ENCODE data around the gene PRKG1. TPM values are rescaled to one million over a fixed set of nuclear protein-coding genes. Genes with fewer than 3 reads are reported as not detected.

PRKG1 gene
- total RNA-seq, 4 donors from 2014 or later: 26.5 to 72.3 (median 58.1) TPM

DNA sequence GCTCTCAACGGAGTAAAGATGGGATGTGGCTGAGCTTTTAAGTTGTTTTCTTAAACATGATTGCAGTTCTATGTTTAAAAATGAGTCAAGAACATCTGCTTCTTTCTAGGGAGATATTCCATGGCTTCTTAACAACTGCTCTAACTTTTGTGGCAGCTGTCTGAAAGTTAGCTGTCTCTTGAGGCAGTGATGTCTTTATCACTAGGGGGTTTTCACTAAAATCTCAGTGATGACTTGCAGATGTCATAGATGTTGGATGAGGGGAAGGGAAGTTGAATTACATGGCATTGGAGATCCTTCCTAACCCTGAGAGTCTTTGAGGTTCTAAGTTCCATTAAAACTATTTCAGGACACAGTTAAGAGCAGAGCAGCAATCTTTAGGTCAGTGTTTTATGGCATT, 43.5 kb downstream of the PRKG1 start:
- intact Hi-C loops (cut with DNase I): no loop called here
- peak overlapping the region; percentile 47 to 65 (median 54) for H3K27ac ChIP-seq
- peak; percentile 41 to 44 for DNase-seq
- H3K36me3 ChIP-seq: no peaks in the 10 kb centered on the region
- H3K4me3 ChIP-seq (replicated peaks in 1 of 3): no peak overlapping the region
- H3K9me3 ChIP-seq: no peaks in the 10 kb centered on the region
- H3K27me3 ChIP-seq: no peaks in the 10 kb centered on the region
- TF ChIP-seq, protein P1, sequence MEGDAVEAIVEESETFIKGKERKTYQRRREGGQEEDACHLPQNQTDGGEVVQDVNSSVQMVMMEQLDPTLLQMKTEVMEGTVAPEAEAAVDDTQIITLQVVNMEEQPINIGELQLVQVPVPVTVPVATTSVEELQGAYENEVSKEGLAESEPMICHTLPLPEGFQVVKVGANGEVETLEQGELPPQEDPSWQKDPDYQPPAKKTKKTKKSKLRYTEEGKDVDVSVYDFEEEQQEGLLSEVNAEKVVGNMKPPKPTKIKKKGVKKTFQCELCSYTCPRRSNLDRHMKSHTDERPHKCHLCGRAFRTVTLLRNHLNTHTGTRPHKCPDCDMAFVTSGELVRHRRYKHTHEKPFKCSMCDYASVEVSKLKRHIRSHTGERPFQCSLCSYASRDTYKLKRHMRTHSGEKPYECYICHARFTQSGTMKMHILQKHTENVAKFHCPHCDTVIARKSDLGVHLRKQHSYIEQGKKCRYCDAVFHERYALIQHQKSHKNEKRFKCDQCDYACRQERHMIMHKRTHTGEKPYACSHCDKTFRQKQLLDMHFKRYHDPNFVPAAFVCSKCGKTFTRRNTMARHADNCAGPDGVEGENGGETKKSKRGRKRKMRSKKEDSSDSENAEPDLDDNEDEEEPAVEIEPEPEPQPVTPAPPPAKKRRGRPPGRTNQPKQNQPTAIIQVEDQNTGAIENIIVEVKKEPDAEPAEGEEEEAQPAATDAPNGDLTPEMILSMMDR (IDR thresholded peaks at IDR 0.05): no peak
- TF ChIP-seq POLR2A (IDR thresholded peaks at IDR 0.05): no peak
- peaks cover 61% of the 10 kb centered on the region in 2 donors for H3K4me1 ChIP-seq
- WGBS, 2 donors: 31 to 33% methylated on average over 1 of the region's 1 CpG

DNA sequence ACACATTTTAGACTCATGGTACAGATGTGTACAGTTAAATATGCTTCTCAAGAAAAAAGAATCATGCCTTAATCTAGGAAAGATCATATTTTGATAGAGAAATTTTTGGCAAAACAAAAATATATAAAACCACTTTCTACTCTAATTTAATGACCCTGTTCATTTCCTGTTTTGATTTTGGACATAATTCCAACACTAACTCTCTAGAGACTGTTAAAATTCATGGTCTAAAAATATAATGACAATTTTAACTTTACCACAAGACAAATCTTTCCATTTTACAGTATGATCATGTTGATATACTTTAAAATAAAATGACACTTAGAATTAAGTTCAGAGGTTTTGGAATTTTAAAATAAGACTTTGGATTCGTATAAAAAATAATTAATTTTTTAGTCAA, 45.2 kb downstream of the PRKG1 start:
- Histone ChIP-seq H3K4me3 (replicated peaks in 1 of 3) (no peak overlapping the region), H3K27me3 (no peaks in the 10 kb centered on the region), H3K27ac (peak overlapping the region; percentile 14 to 65 (median 47)), H3K9me3 (no peaks in the 10 kb centered on the region), H3K4me1 (peaks cover 44 to 54% of the 10 kb centered on the region in 2 donors), H3K36me3 (no peaks in the 10 kb centered on the region)
- TF ChIP-seq, protein P1 (IDR thresholded peaks at IDR 0.05): no peak
- TF ChIP-seq POLR2A (IDR thresholded peaks at IDR 0.05): no peak
- 75 to 82% methylated on average over 1 of the region's 1 CpG for WGBS, 2 donors
- DNase-seq: no peak
- intact Hi-C loops (cut with DNase I): no loop called here

DNA sequence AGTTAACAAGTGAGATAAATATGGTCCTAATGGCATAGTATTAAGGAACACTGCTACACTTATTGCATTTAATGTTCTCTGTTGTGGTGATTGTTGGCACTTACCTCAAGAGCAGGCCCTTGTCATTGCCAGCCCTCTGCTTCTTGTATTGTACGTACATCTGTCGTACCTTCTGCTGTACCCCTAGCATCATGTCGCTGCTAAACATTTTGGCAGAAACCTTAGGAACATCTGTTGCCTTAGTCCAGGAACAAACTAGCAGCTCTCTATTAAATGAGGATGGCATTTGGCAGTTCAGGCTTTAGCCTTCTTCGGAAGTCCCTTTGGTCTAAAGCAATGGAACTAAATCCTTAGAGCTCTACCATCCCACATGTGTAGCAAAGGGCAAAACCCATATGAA, 47.6 kb downstream of the PRKG1 start:
- intact Hi-C loops (cut with DNase I): no loop called here

DNA sequence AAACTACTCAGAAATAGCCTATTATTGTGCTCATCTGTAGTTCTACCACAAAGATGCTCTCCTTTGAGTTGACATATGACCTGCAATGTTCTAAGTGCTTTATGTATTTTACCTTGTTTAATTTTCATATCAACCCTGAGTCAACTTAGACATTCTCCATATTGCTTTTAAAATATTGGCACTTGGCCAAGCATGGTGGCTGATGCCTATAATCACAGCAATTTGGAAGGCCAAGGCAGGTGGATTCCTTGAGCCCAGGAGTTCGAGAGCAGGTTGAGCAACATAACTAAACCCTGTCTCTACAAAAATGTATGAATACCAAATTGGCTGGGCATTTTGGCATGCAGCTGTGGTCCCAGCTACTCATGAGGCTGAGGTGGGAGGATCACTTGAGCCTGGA, 50.6 kb downstream of the PRKG1 start:
- no peak for DNase-seq
- H3K27ac ChIP-seq: no peak overlapping the region
- H3K9me3 ChIP-seq: no peaks in the 10 kb centered on the region
- no peaks in the 10 kb centered on the region for H3K27me3 ChIP-seq
- no peak overlapping the region for H3K4me3 ChIP-seq (replicated peaks in 1 of 3)
- TF ChIP-seq, protein P1 (IDR thresholded peaks at IDR 0.05): no peak
- no peak for TF ChIP-seq POLR2A (IDR thresholded peaks at IDR 0.05)
- 75 to 88% methylated on average over 1 of the region's 1 CpG for WGBS, 2 donors
- no peaks in the 10 kb centered on the region for H3K36me3 ChIP-seq
- peaks cover 11 to 12% of the 10 kb centered on the region in 2 donors for H3K4me1 ChIP-seq
- intact Hi-C loops (cut with DNase I): no loop called here

More for the DNA sequence above, 47.6 kb downstream of the PRKG1 start:
- WGBS, 2 donors: 97 to 99% methylated on average over 4 of the region's 4 CpGs
- DNase-seq: no peak
- no peaks in the 10 kb centered on the region for H3K36me3 ChIP-seq
- no peaks in the 10 kb centered on the region for H3K9me3 ChIP-seq
- peaks cover 33 to 39% of the 10 kb centered on the region in 2 donors for H3K4me1 ChIP-seq
- H3K27me3 ChIP-seq: no peaks in the 10 kb centered on the region
- TF ChIP-seq POLR2A (IDR thresholded peaks at IDR 0.05): no peak
- TF ChIP-seq, protein P1 (IDR thresholded peaks at IDR 0.05): no peak
- H3K4me3 ChIP-seq (replicated peaks in 1 of 3): no peak overlapping the region
- no peak overlapping the region for H3K27ac ChIP-seq

DNA sequence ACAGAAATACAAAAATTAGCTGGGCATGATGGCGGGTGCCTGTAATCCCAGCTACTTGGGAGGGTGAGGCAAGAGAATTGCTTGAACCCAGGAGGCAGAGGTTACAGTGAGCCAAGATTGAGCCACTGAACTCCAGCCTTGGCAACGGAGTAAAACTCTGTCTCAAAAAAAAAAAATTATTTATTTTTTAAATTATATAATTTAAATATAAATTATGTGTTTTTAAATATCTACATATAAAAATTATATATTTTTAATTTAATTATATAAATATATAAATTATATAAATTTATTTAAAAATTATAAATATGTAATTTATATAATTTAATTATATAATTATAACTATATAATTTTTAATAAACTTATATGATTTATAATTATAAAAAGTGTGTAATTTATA, 51.2 kb downstream of the PRKG1 start:
- no peak for TF ChIP-seq POLR2A (IDR thresholded peaks at IDR 0.05)
- TF ChIP-seq, protein P1 (IDR thresholded peaks at IDR 0.05): no peak
- intact Hi-C loops (cut with DNase I): no loop called here
- no peaks in the 10 kb centered on the region for H3K9me3 ChIP-seq
- no peak overlapping the region for H3K4me3 ChIP-seq (replicated peaks in 1 of 3)
- H3K27ac ChIP-seq: no peak overlapping the region
- H3K36me3 ChIP-seq: no peaks in the 10 kb centered on the region
- 91 to 95% methylated on average over 2 of the region's 2 CpGs for WGBS, 2 donors
- H3K27me3 ChIP-seq: no peaks in the 10 kb centered on the region
- DNase-seq: no peak
- H3K4me1 ChIP-seq: peaks cover 5 to 6% of the 10 kb centered on the region in 2 donors
